Thyroid gland (tissue), 4 donors: Measurements from ENCODE around the gene CRTAC1. TPM values are rescaled to one million over a fixed set of nuclear protein-coding genes. Genes with fewer than 3 reads are reported as not detected.

Source experiments
- DNase-seq, 2 donors: peaks; one replicate each; pipeline ENCODE4 v3.0.0-alpha.2; 2019
- H3K27ac ChIP-seq, 3 donors: fragments of 200-600 bp; sonication (generic); 1 replicate in 2 of 3; 2 replicates in 1 of 3; pipeline ENCODE4 v1.5.1; 2016 to 2019; ENCODE audit warnings: mild to moderate bottlenecking in 1 of 3, moderate library complexity in 1 of 3
- H3K27me3 ChIP-seq: fragments of 200-600 bp; sonication (generic); one replicate; pipeline ENCODE4 v1.5.1; 2019
- H3K36me3 ChIP-seq, 2 donors: fragments of 200-600 bp; sonication (generic); one replicate each; pipeline ENCODE4 v1.5.1; 2016 to 2019
- H3K4me1 ChIP-seq, 2 donors: fragments of 200-600 bp; sonication (generic); one replicate each; pipeline ENCODE4 v1.5.1; 2017 to 2019
- H3K4me3 ChIP-seq, 3 donors: fragments of 200-600 bp; sonication (generic); replicated peaks in 1 of 3; 1 replicate in 2 of 3; 2 replicates in 1 of 3; pipeline ENCODE4 v1.5.1; 2016; ENCODE audit warnings: mild to moderate bottlenecking in 1 of 3
- H3K9me3 ChIP-seq: fragments of 200-600 bp; sonication (generic); one replicate; pipeline ENCODE4 v1.5.1; 2017
- POLR2A ChIP-seq, 2 donors: fragments of 450-650 bp; IDR thresholded peaks; one replicate each; pipeline ENCODE4 v1.6.1; 2017; ENCODE audit warnings: antibody characterized with exemption in 2 of 2, mild to moderate bottlenecking in 2 of 2, moderate library complexity in 1 of 2
- WGBS, 2 donors: methylation state at CpG; one replicate each; pipeline ENCODE4 v1.1.5; 2017; 5-methylcytosine and 5-hydroxymethylcytosine counted together
- intact Hi-C: fragments of 100-400 bp; cut with DNase I; formaldehyde crosslinking; loops from one replicate; pipeline ENCODE4 v1.15.1; 2023
- total RNA-seq, 4 donors: library from RNA; depleted of rRNA; stranded (reverse); fragments of >200 nt; gene quantifications; one replicate each; pipeline ENCODE4 v1.2.3, GENCODE V29; 2016
- TF ChIP-seq, protein P1 (sequence below), 6 experiments: fragments of 200-600 bp in 3 of 6; fragments of 450-650 bp in 3 of 6; sonication (generic) in 3 of 6; IDR thresholded peaks; one replicate each; pipeline ENCODE4 v1.5.1; 2016 to 2019; ENCODE audit warnings: antibody characterized with exemption in 6 of 6, mild to moderate bottlenecking in 2 of 6, inconsistent platforms in 1 of 6, moderate library complexity in 1 of 6

The CRTAC1 gene
- total RNA-seq, 4 donors from 2014 or later, result 2.6 to 7.3 (median 3.7) TPM

DNA sequence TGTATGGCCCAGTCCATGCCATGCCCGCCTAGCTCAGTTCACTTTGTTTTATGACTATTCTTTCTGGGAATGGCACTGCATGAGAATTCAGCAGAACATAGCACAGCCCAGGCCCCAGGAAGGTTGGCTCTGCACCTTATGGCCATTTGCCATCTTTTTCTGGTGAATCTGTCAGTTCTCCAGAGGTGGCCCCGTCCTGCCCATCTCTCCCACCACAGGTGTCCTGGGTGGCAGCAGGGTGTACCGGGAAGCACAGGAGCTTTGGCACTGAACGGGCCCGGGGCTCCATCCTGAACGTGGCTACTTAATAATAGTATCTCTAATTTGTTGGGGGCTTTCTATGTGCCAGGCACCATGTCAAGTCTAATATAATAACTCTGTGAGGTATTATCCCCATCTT, 156.1 kb downstream of the CRTAC1 start:
- Histone ChIP-seq H3K27me3 (no peaks in the 10 kb centered on the region), H3K27ac (no peak overlapping the region), H3K36me3 (no peaks in the 10 kb centered on the region), H3K4me1 (peaks cover 0 to under 1% of the 10 kb centered on the region in 2 donors), H3K4me3 (no peak overlapping the region), H3K9me3 (no peaks in the 10 kb centered on the region)
- TF ChIP-seq, protein P1, sequence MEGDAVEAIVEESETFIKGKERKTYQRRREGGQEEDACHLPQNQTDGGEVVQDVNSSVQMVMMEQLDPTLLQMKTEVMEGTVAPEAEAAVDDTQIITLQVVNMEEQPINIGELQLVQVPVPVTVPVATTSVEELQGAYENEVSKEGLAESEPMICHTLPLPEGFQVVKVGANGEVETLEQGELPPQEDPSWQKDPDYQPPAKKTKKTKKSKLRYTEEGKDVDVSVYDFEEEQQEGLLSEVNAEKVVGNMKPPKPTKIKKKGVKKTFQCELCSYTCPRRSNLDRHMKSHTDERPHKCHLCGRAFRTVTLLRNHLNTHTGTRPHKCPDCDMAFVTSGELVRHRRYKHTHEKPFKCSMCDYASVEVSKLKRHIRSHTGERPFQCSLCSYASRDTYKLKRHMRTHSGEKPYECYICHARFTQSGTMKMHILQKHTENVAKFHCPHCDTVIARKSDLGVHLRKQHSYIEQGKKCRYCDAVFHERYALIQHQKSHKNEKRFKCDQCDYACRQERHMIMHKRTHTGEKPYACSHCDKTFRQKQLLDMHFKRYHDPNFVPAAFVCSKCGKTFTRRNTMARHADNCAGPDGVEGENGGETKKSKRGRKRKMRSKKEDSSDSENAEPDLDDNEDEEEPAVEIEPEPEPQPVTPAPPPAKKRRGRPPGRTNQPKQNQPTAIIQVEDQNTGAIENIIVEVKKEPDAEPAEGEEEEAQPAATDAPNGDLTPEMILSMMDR (IDR thresholded peaks at IDR 0.05), result no peak
- no peak for TF ChIP-seq POLR2A (IDR thresholded peaks at IDR 0.05)
- intact Hi-C loops, result no loop called here
- 63 to 81% methylated on average over 6 of the region's 6 CpGs for WGBS, 2 donors
- DNase-seq, result no peak

DNA sequence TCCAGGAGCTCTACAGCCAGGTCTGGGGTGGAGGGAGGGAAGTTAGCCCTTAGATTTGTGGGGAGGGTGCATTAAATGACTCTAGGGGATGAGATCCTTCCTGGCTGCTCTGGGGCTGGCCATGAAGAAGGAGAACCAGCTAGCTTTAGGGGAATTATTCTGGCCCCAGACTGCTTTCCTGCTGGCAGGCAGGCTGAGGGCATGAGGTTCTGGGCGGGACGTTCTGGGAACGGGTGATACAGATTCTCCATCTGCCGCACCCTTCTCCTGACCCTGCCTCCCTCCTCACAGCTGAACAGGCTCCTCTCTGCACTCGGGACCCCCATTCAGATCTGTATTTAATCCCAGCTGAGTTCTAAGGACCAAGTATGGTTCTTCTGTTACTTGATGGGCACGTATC, 156.9 kb downstream of the CRTAC1 start:
- Histone ChIP-seq H3K36me3 (no peaks in the 10 kb centered on the region), H3K4me1 (peaks cover 5 to 6% of the 10 kb centered on the region in 2 donors), H3K4me3 (no peak overlapping the region), H3K9me3 (no peaks in the 10 kb centered on the region), H3K27ac (no peak overlapping the region), H3K27me3 (no peaks in the 10 kb centered on the region)
- no peak for DNase-seq
- 66 to 73% methylated on average over 6 of the region's 6 CpGs for WGBS, 2 donors
- TF ChIP-seq, protein P1 (IDR thresholded peaks at IDR 0.05), result no peak
- no peak for TF ChIP-seq POLR2A (IDR thresholded peaks at IDR 0.05)
- intact Hi-C loops, result no loop called here

DNA sequence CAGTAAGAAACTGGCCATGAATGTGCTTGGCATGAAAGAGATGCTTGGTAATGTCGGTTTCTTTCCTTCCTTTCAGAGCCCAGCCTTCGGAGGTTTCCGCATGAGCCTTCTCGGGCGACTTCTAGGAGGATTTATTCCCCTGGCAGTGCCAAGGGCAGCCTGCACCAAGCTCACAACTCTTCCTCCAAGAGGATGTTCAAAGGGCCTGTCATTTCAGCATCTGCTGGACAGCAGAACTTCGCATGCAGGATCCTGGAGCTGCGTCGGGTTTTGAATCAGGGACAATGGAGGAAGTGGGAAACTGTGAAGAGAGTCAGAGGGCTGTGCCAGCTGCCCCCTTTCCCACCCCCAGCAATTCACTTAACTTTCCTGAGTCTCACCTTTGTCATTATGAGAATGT, 159.4 kb downstream of the CRTAC1 start:
- no peak for TF ChIP-seq POLR2A (IDR thresholded peaks at IDR 0.05)
- TF ChIP-seq, protein P1 (IDR thresholded peaks at IDR 0.05), result no peak
- intact Hi-C loops, result no loop called here
- no peak overlapping the region for H3K27ac ChIP-seq
- no peaks in the 10 kb centered on the region for H3K36me3 ChIP-seq
- no peak overlapping the region for H3K4me3 ChIP-seq
- H3K4me1 ChIP-seq, result peaks cover 5 to 6% of the 10 kb centered on the region in 2 donors
- DNase-seq, result no peak
- WGBS, 2 donors, result 84 to 87% methylated on average over 8 of the region's 8 CpGs
- H3K9me3 ChIP-seq, result no peaks in the 10 kb centered on the region
- no peaks in the 10 kb centered on the region for H3K27me3 ChIP-seq

DNA sequence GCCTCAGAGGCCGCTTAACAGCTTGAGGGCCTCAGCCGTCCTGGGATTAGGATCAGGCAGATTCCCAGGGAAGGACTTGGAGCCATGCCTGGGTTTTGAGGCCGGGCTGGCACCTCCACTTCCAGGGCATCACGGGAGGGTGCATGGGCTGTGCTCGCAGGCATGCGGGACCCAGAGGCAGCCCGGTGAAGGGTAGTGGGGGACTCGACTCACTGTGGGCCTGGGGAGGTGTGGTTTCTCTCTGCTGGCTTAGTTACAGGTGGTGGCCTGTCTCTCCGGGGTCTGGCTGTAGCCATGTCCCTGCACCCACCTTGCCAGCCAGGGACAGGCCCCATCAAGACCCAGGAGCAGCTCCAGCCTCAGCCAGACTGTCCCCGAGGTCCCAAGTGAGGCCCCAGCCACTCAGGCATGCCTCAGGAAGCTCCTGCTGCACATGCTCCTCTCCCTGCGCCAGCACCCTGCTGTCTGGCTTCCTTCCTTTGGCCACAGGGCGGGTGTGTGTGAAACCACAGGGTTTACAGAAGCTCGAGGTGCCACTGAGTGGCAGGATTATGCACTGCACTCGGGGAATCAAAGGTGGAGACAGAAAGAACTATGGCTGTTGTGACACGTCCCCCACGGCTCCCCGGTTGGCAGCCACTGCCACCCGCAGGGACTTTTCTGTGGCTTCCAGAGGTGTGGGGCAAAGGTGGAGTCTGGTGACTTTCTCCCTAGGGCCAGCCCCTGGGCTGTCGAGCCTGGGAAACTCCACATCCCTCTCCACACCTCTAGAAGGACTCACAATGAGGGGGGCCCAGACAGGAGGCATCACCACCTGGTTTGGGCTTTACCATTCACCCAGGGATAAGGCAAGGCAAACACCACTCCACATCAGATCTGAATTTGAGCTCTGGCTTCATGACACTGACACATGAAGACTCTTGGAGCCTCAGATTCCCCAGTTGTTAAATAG, 161.1 kb downstream of the CRTAC1 start:
- Histone ChIP-seq H3K27ac (no peak overlapping the region), H3K27me3 (no peaks in the 10 kb centered on the region), H3K4me3 (no peak overlapping the region), H3K36me3 (no peaks in the 10 kb centered on the region), H3K9me3 (no peaks in the 10 kb centered on the region), H3K4me1 (peaks cover 5 to 6% of the 10 kb centered on the region in 2 donors)
- peak; percentile 93 to 94 for DNase-seq
- TF ChIP-seq POLR2A (IDR thresholded peaks at IDR 0.05), result no peak
- TF ChIP-seq, protein P1 (IDR thresholded peaks at IDR 0.05), result peak; percentile 51 to 99 (median 92)
- intact Hi-C loops, result loop anchor here (2.0 kb wide), 1 partner anchor 77 kb away; no protein-coding TSS in a partner anchor
- 14 to 15% methylated on average over 10 to 17 of the region's 19 CpGs for WGBS, 2 donors

DNA sequence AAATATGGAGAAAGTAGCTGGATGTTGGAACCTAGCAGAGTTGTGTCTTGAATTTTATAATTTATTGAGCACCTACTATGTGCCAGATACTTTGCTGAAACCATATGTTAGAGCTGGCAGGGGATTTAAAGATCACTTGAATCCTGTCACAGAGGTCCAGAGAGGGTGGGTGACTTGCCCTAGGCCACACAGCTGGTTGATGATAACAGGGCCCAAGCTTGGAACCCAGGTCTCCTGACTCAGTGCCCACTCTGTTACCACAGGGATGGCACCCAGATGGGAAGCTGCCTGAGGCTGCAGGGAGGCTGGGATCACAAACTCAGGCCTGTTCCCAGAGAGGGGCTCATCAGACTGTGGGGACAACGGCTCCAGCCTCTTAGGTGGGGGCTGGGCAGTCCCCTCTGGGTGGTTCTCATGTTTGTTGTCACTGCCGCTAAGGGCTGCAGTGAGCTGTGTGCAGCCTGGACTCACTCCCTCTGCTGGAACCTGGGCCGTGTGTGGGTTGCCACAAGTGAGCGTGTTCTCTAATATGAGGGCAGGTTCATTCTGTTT, 162.2 kb downstream of the CRTAC1 start:
- no peak overlapping the region for H3K27ac ChIP-seq
- no peaks in the 10 kb centered on the region for H3K9me3 ChIP-seq
- no peak overlapping the region for H3K4me3 ChIP-seq
- TF ChIP-seq, protein P1 (IDR thresholded peaks at IDR 0.05), result no peak
- TF ChIP-seq POLR2A (IDR thresholded peaks at IDR 0.05), result no peak
- no peaks in the 10 kb centered on the region for H3K36me3 ChIP-seq
- no peak for DNase-seq
- no peaks in the 10 kb centered on the region for H3K27me3 ChIP-seq
- WGBS, 2 donors, result 88% methylated on average over 4 of the region's 4 CpGs; no CpG with 5 or more reads in 1 of the 2 donors
- peaks cover 5 to 6% of the 10 kb centered on the region in 2 donors for H3K4me1 ChIP-seq
- intact Hi-C loops, result loop anchor here (2.0 kb wide), 1 partner anchor 75 kb away; no protein-coding TSS in a partner anchor
